ENCODE results near the gene CCR3. TPM values are rescaled to one million over a fixed set of nuclear protein-coding genes. Genes with fewer than 3 reads are reported as not detected.
A peak's percentile ranks its signal among the peaks of the same experiment; 100 is the strongest.

Gene CCR3
- total and polyA plus RNA-seq, 4 experiments from 2014 or later = 0.29 to 0.60 (median 0.55) TPM; not detected in 1

DNA sequence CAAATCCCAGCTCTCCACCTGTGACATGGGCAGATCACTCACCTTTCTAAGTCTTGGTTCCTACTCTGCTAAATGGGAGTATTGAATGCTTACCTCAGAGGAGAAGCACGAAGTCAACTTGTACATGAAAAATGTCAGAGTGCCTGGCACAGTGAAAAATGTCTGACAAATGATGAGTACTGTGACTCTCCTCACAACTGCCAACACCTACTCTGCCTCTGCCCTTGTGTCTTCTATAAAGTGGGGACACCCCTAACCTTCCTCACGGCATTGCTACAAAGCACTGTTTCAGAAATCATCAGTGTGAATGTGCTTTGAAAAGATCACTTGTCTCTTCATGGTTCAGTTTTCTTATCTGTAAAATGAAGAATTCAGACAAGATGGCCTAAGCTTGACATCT, 33.2 kb upstream of the CCR3 start:
- intact Hi-C loops (cut with micrococcal nuclease) = no loop called here
- no peak for DNase-seq
- Mint-ChIP-seq H3K9me3 (no peaks in the 10 kb centered on the region), H3K4me3 (peak overlapping the region in 1 of 8 donors; percentile 36), H3K36me3 (no peaks in the 10 kb centered on the region), H3K27ac (peak overlapping the region in 4 of 7 donors; percentile 3 to 86 (median 64)), H3K4me1 (peaks cover 16 to 46% (median 26%) of the 10 kb centered on the region in 4 donors), H3K27me3 (no peaks in the 10 kb centered on the region)
- POLR2A ChIA-PET (ENCODE audit: partially characterized antibody) = interaction anchor here (1.2 kb wide), 1 partner anchor 160 kb away, joined by 3 read pairs; no protein-coding TSS in a partner anchor
- CTCF ChIA-PET (ENCODE audit: partially characterized antibody) = interaction anchor here (1.1 to 3.6 kb wide), 3 partner anchors 10 to 161 kb away, joined by 3 to 24 read pairs (median 4); partner anchors contain the start of gene CCR5
- Histone ChIP-seq H3K27me3 (ENCODE audit: insufficient read depth, low read length) (no peaks in the 10 kb centered on the region), H3K4me3 (ENCODE audit: low read length in 2 of 2) (no peak overlapping the region), H3K27ac (ENCODE audit: low read depth, low read length) (no peak overlapping the region), H3K9me3 (ENCODE audit: control insufficient read depth in 1 of 2, low read length in 2 of 2) (no peaks in the 10 kb centered on the region), H3K36me3 (ENCODE audit: insufficient read depth, low read length) (no peaks in the 10 kb centered on the region), H3K4me1 (ENCODE audit: insufficient read depth, low read length) (peaks cover 39% of the 10 kb centered on the region)

- POLR2A ChIA-PET (ENCODE audit: partially characterized antibody) = no interaction called here
- CTCF ChIA-PET (ENCODE audit: partially characterized antibody) = interaction anchor here (3.6 kb wide), 1 partner anchor 160 kb away, joined by 24 read pairs; the partner anchor contains the start of gene CCR5
- H3K4me3 Mint-ChIP-seq = no peak overlapping the region
Measured at GRCh38 chr3:46209746-46210470, 32.4 kb upstream of the CCR3 start.

GRCh38 chr3:46212101-46212500, 30.2 kb upstream of the CCR3 start:
- H3K4me1 ChIP-seq (ENCODE audit: insufficient read depth, low read length) = peaks cover 38% of the 10 kb centered on the region
- no peaks in the 10 kb centered on the region for H3K9me3 ChIP-seq (ENCODE audit: control insufficient read depth in 1 of 2, low read length in 2 of 2)
- Mint-ChIP-seq H3K27ac (no peak overlapping the region), H3K36me3 (no peaks in the 10 kb centered on the region), H3K27me3 (no peaks in the 10 kb centered on the region), H3K4me1 (peaks cover 13 to 26% (median 21%) of the 10 kb centered on the region in 4 donors), H3K9me3 (no peaks in the 10 kb centered on the region), H3K4me3 (no peak overlapping the region)
- H3K4me3 ChIP-seq (ENCODE audit: low read length in 2 of 2) = no peak overlapping the region
- ChIA-PET POLR2A (ENCODE audit: partially characterized antibody) (no interaction called here), CTCF (ENCODE audit: partially characterized antibody) (no interaction called here)
- no peak for DNase-seq
- no peaks in the 10 kb centered on the region for H3K36me3 ChIP-seq (ENCODE audit: insufficient read depth, low read length)
- intact Hi-C loops (cut with micrococcal nuclease) = no loop called here
- H3K27ac ChIP-seq (ENCODE audit: low read depth, low read length) = no peak overlapping the region
- H3K27me3 ChIP-seq (ENCODE audit: insufficient read depth, low read length) = no peaks in the 10 kb centered on the region

More at GRCh38 chr3:46209746-46210470, 32.4 kb upstream of the CCR3 start:
- Histone ChIP-seq H3K27me3 (ENCODE audit: insufficient read depth, low read length) (no peaks in the 10 kb centered on the region), H3K9me3 (ENCODE audit: control insufficient read depth in 1 of 2, low read length in 2 of 2) (no peaks in the 10 kb centered on the region), H3K27ac (ENCODE audit: low read depth, low read length) (no peak overlapping the region), H3K4me1 (ENCODE audit: insufficient read depth, low read length) (peaks cover 42% of the 10 kb centered on the region), H3K4me3 (ENCODE audit: low read length in 2 of 2) (no peak overlapping the region), H3K36me3 (ENCODE audit: insufficient read depth, low read length) (no peaks in the 10 kb centered on the region)
- Mint-ChIP-seq H3K9me3 (no peaks in the 10 kb centered on the region), H3K4me1 (peaks cover 16 to 44% (median 26%) of the 10 kb centered on the region in 4 donors), H3K36me3 (no peaks in the 10 kb centered on the region), H3K27ac (peak overlapping the region in 3 of 7 donors; percentile 9 to 75 (median 69)), H3K27me3 (no peaks in the 10 kb centered on the region)
- intact Hi-C loops (cut with micrococcal nuclease) = no loop called here
- DNase-seq = no peak

DNA sequence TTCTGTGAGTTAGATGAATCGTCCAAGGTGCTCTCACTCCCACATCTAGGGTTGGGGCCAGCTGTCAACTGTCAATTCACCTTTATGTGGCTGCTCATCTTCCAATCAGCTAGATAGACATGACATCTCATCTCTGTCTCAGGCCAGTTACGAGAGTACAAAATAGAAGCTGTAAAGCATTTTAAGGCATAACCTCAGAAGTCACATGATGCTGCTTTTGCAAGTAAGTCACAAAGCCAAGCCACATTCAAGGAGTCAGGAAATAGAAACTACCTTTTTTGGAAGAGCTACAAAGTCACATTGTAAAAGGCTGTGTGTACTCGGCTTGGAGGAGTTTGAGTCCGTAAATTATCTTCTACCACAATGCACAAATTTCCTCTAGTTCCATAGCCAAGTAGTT, 29.1 kb upstream of the CCR3 start:
- intact Hi-C loops (cut with micrococcal nuclease) = no loop called here
- Mint-ChIP-seq H3K9me3 (no peaks in the 10 kb centered on the region), H3K4me1 (peaks cover 9 to 15% (median 13%) of the 10 kb centered on the region in 4 donors), H3K27me3 (no peaks in the 10 kb centered on the region), H3K27ac (no peak overlapping the region), H3K36me3 (no peaks in the 10 kb centered on the region), H3K4me3 (no peak overlapping the region)
- CTCF ChIA-PET (ENCODE audit: partially characterized antibody) = interaction anchor here (1.2 to 4.6 kb wide), 6 partner anchors 8 to 165 kb away, joined by 3 to 34 read pairs (median 6); partner anchors contain the start of gene CCR5
- Histone ChIP-seq H3K36me3 (ENCODE audit: insufficient read depth, low read length) (no peaks in the 10 kb centered on the region), H3K4me1 (ENCODE audit: insufficient read depth, low read length) (peaks cover 28% of the 10 kb centered on the region), H3K27me3 (ENCODE audit: insufficient read depth, low read length) (no peaks in the 10 kb centered on the region), H3K4me3 (ENCODE audit: low read length in 2 of 2) (peak overlapping the region in 1 of 2 donors; percentile 27), H3K27ac (ENCODE audit: low read depth, low read length) (no peak overlapping the region), H3K9me3 (ENCODE audit: control insufficient read depth in 1 of 2, low read length in 2 of 2) (no peaks in the 10 kb centered on the region)
- POLR2A ChIA-PET (ENCODE audit: partially characterized antibody) = interaction anchor here (0.6 to 2.2 kb wide), 3 partner anchors 14 to 157 kb away, joined by 3 to 12 read pairs (median 3); no protein-coding TSS in a partner anchor
- peak; percentile 33 to 45 (median 41) for DNase-seq

DNA sequence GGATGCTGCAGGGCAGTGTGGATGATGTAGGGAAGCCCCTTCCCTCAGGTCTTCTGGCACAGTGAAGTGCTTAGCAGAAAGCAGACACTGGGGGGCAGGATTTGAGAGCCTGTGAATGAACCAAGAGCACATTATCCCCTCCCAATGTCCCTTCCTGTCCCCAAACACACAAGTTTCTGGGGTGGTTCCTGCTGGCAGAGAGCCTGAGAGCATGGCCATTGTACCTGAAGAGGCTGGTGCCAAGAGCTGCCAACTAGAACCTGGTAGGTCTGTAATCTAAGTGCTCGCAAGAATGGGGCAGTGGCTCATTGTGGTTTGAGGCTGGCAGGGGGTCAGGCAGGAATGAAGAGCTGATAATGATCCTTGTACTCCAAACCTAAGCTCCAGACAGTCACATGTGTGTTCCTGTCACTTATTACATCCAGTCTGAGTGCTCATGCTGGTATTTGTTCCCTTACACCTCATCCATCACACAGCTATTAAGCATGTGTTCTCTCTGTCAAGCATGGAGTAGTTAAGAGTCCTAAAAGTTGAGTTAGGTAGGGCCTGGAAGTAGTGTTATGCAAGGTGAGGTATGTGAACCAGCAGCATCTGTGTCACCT, 27.4 kb upstream of the CCR3 start:
- intact Hi-C loops (cut with micrococcal nuclease) = no loop called here
- Histone ChIP-seq H3K4me1 (ENCODE audit: insufficient read depth, low read length) (peaks cover 22% of the 10 kb centered on the region), H3K36me3 (ENCODE audit: insufficient read depth, low read length) (no peaks in the 10 kb centered on the region), H3K9me3 (ENCODE audit: control insufficient read depth in 1 of 2, low read length in 2 of 2) (no peaks in the 10 kb centered on the region), H3K27me3 (ENCODE audit: insufficient read depth, low read length) (no peaks in the 10 kb centered on the region), H3K4me3 (ENCODE audit: low read length in 2 of 2) (no peak overlapping the region), H3K27ac (ENCODE audit: low read depth, low read length) (no peak overlapping the region)
- Mint-ChIP-seq H3K4me3 (no peak overlapping the region), H3K4me1 (no peaks in the 10 kb centered on the region), H3K9me3 (peaks cover 0 to 4% (median 0%) of the 10 kb centered on the region in 8 donors), H3K36me3 (no peaks in the 10 kb centered on the region), H3K27ac (peak overlapping the region in 1 of 7 donors; percentile 44), H3K27me3 (no peaks in the 10 kb centered on the region)
- POLR2A ChIA-PET (ENCODE audit: partially characterized antibody) = interaction anchor here (2.2 kb wide), 1 partner anchor 154 kb away, joined by 12 read pairs; no protein-coding TSS in a partner anchor
- DNase-seq = no peak
- CTCF ChIA-PET (ENCODE audit: partially characterized antibody) = interaction anchor here (1.4 to 4.6 kb wide), 5 partner anchors 8 to 163 kb away, joined by 4 to 34 read pairs (median 5); partner anchors contain the start of gene CCR5

DNA sequence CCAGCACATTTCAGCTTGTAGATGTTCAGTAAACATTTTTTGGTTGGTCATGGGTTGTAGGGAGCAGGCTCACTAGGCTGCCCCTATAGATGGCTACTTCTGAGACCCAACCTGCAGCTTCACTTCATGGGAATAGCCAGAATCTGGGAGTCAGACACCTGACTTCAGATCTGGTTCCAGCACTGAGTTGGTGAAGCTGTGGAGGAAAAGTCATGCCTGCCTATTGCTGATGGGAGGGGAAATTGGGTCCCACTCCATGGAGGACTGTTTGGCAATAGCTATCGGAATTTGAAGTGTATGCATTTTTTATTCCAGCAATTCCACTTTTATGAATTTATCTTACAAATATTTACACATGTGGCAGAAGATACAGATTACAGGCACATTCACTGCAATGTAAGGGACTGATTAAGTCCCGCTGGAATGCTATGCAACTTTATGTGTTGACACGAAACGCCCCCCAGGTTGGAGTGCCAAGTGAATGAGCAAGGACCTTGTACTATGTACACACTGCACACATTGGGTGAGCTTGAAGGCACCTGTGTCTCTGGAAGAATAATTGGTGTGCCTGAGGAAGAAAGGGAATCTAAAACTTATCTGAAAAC, 26.3 kb upstream of the CCR3 start:
- ChIA-PET CTCF (ENCODE audit: partially characterized antibody) (interaction anchor here (1.3 to 4.6 kb wide), 5 partner anchors 9 to 162 kb away, joined by 3 to 34 read pairs (median 4); partner anchors contain the start of gene CCR5), POLR2A (ENCODE audit: partially characterized antibody) (no interaction called here)
- no peaks in the 10 kb centered on the region for H3K36me3 Mint-ChIP-seq
- no peaks in the 10 kb centered on the region for H3K36me3 ChIP-seq (ENCODE audit: insufficient read depth, low read length)
- no peak overlapping the region for H3K27ac Mint-ChIP-seq
- no peaks in the 10 kb centered on the region for H3K4me1 Mint-ChIP-seq
- no peak overlapping the region for H3K27ac ChIP-seq (ENCODE audit: low read depth, low read length)
- H3K4me3 Mint-ChIP-seq = no peak overlapping the region
- peaks cover 22% of the 10 kb centered on the region for H3K4me1 ChIP-seq (ENCODE audit: insufficient read depth, low read length)
- no peaks in the 10 kb centered on the region for H3K9me3 ChIP-seq (ENCODE audit: control insufficient read depth in 1 of 2, low read length in 2 of 2)
- H3K4me3 ChIP-seq (ENCODE audit: low read length in 2 of 2) = no peak overlapping the region
- no peak for DNase-seq
- H3K9me3 Mint-ChIP-seq = peaks cover 0 to 4% (median 0%) of the 10 kb centered on the region in 8 donors
- no peaks in the 10 kb centered on the region for H3K27me3 Mint-ChIP-seq
- H3K27me3 ChIP-seq (ENCODE audit: insufficient read depth, low read length) = no peaks in the 10 kb centered on the region
- intact Hi-C loops (cut with micrococcal nuclease) = no loop called here

All from CD4-positive, alpha-beta memory T cell (primary cell).